ENCODE data around the gene SEMA4F.

SEMA4F gene

DNA sequence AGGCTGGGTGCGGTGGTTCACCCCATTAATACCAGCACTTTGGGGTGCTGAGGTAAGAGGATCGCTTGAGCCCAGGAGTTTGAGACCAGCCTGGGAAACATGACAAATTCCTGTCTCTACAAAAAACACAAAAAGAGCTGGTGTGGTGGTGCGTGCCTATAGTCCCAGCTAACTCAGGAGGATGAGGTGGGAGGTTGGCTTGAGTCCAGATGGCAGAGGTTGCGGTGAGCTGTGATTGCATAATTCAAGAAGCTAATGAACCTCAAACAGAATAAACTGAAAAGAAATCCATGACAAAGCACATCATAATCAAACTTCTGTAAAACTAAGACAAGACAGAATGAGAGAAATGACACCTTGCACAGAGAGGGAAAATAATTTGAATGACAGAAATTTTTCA, 54.8 kb downstream of the SEMA4F start:
- no peak for DNase-seq

DNA sequence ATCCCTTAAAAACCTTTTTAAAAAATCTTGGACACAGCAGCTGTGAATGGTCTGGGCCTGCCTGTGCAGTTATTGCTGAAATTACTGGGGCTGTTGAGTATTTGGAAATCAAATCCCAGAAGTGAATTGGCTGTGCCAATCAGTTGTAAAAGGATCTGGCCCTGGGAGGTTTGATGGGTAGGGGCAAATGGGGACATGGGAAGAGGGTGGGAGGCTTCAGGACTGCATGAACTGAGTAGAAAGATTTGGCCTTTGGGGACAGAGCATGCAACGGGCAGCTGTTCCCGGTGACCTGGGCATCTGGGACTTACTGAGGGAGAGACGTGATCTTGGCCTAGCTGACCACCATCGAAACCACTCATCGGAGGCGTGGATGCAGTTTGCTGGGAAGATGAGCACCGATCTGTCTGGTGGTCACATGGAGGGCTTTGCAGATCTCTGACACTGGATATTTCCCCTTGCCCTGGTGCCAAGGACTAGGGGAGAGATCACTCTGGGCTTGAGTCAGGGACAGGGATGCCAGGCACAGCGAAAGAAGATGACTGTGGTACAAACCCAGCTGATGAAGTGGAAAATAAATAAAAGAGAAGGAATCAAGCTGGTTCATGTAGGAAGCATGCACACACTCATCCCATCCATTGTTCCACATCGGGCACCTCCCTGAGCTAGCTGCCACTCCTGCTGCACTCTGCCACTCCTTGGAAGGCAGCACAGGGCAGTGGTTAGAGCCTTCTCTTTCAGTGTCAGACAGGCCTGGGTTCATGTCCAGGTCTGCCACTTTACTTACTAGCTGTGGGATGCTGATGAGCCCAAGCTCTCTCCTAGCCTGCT, 58.4 kb downstream of the SEMA4F start:
- DNase-seq, result no peak

DNA sequence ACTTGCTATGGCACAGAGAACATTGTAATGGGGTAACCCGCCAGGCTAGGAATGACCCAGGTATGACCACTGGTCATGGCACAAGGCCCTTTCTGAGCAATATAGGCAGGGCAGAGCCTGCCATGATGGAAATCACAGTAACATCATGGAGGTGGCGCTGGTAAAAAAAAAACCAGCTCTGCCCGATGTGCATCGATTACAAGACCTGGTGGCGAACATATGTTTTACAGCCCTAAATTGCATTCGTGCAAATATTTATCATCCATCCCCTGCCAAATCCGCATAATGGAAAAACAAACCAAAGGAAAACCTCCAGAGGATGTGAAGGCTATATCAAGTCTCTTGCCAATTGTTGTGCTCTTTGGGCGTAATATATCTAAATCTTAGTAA, 60.6 kb downstream of the SEMA4F start:
- no peak for DNase-seq

DNA sequence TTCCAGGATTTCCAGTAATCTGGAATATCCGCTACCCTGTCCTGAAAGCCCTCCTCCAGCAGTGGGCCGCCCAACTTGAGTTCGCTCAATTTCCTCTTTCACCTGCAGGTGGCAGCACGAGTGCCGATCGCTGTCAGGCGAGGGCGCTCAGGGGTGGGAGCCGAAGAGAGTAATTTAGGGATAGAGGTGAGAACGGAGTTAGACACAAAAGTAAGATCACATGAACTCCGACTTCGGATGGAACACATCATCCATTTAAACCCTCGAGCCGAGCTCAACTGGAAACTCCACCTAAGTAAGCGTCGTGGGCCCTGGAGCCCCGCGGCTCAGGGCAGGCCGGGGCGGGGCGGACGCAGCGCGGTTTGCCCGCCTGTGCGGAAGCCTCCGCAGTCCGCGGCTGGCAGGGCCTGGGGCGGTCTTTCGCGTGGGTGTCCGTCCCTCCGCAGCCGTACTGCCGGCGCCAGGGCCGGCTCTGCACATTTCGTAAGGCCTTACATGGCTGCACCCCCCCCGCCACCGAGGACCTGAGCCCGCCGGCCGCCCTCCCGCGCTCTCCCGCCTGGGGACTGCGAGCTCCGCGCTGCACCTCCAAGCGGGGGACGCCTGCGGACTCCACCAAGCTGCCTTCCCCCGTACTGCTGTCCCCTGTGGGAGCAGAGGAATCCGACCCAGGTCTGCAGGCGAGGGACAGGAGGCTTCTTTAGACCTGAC, 61.2 kb downstream of the SEMA4F start:
- peak; percentile 65 for DNase-seq

DNA sequence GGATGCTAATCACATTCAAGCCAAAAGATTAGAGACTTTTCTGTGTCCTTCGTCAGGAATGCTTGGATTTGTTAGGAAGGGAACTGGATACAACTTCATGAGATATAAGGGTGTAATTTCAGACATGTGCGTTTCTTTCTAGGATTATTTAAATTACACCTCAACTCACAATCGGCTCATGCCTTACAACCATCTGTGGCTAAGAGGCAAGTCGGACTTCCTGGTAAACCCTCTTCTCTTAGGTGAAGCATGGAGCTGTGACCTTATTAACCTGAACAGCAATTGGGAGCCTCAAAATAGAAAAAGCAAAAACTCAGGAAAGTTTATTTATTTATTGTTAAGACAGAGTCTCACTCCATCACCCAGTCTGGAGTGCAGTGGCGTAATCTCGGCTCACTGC, 61.8 kb downstream of the SEMA4F start:
- no peak for DNase-seq

DNA sequence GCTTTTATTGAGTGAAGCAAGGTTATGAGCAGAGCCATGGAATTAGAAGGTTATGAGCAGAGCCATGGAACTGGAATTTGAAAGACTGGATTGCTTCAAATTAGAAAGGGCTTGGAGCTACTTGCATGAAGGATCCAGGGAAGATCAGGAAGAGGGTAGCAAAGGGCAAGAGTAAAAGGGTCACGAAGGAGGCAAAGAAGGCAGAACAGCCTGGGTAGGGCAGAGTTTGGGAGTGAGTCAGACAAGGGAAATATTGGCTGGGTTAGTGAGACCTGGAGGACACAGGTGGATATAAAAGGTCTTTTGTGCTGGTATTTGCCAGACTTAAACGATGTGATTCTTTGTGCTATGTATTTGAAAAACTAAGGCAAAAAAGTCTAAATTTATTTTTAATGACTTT, 65.0 kb downstream of the SEMA4F start:
- no peak for DNase-seq

DNA sequence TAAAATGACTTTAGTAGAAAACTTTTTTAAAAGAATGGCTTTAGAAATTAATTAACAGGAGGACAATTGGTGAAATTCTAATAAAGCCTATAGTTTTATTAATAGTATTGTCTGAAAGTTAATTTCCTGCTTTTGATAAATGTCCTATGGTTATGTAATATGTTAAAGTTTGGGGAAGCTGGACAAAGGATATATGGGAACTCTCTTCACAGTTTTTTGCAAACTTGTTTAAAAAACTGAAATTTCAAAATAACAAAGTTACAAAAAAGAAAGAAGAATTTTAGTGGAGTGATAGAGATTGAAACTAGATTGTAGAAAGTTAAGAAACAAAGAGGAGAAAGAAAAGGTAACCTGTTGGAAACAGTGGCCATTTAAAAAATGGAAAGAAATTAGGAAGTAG, 67.3 kb downstream of the SEMA4F start:
- DNase-seq, result no peak

DNA sequence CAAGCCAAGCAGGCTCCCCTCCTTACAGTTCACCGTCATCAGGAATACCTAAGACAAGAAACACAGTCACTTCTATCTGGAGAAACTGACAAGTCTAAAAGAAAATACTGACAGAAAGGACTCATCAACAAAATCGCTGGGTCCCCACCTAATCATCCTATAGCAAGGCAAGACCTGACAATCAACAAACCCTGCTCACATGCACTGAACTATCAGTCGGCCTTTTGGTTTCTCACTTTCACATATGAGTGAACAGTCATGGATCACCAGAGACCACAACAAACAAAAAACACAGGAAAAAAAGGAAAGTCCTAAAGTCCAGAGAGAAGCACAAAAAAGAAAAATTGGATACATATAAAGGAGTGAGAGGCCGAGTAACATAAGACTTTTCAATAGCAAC, 70.4 kb downstream of the SEMA4F start:
- no peak for DNase-seq

DNA sequence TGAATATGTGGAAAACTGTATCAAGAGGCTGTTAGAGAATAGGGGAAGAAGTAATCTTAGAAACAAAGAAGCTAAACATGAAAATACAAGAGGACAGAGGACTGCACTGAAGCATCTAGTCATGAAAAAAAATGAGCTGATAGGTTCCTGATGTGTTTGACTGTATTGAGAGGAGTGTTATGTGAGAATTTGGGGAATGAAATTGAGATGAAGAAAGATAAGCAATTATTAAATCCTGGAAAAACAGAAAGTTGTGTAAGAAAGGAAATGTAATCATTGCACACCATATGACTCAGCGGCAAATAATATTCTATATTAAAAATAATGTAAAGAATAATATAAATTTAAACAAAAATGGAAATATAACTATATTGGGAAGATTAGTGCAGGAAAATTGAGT, 71.2 kb downstream of the SEMA4F start:
- no peak for DNase-seq

DNA sequence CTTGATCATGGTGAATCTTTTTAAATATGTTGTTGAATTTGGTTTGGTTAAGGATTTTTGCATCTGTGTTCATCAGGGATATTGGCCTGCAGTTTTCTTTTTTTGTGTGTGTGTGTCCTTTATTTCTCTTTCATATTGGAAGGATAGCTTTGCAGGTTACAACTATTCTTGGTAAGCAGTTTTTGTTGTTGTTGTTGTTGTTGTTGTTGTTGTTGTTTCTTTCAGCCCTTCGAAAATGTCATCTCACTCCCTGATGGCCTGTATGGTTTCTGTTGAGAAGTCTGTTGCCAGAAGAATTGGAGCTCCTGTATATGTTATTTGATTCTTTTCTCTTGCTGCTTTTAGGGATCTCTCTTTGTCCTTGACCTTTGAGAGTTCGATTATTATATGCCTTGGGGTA, 74.8 kb downstream of the SEMA4F start:
- no peak for DNase-seq

DNA sequence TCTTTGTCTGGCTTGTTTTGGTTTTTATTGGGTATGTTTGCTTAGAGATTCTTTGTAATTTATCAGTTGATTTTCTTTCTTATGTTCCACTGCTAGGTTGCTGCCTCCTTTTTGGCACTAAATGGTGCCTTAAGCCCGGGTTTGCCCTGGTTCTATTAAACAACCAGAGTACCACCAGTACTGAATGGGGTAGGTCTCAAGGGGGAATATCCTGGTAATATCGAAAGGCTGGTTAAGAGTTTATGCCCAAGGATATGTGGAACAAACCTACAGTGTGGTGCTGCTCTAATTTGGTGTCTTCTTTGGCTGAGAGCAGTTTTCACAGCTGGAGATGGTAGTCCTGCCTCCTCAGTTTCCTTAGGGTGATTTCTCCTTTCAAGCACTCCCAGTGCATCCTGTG, 76.5 kb downstream of the SEMA4F start:
- no peak for DNase-seq

Measured in 8988T (cell line).